H1 (cell line): ENCODE data around the gene CCDC71L. TPM values are rescaled to one million over a fixed set of nuclear protein-coding genes. Genes with fewer than 3 reads are reported as not detected.

Experiments used
- CTCF ChIA-PET: fragments of 300-600 bp; sonication (Branson Sonifier 250); formaldehyde crosslinking; loops from one replicate; lab custom pipeline; 2021; ENCODE audit not compliant: partially characterized antibody; lab: Charles Lee
- POLR2A ChIA-PET: fragments of 300-600 bp; sonication (Branson Sonifier 250); formaldehyde crosslinking; loops from one replicate; lab custom pipeline; 2021; ENCODE audit warnings: inconsistent platforms; ENCODE audit not compliant: partially characterized antibody; lab: Charles Lee
- DNase-seq, 2 experiments: peaks; one replicate each; pipeline versions ENCODE4 v3.0.0 to v3.0.0-alpha.2; 2010 to 2022; ENCODE audit warnings: low spot score in 2 of 2, low read depth in 1 of 2, mixed read lengths in 1 of 2
- FAIRE-seq: peaks from 2 replicates; lab custom pipeline; 2011; peaks lifted over from hg19 to GRCh38; lab: Jason Lieb, UNC
- H2AFZ ChIP-seq: 2 replicates; pipeline ENCODE4 v1.8.1; 2012; ENCODE audit warnings: low read length, inconsistent platforms
- H2AK5ac ChIP-seq: 2 replicates; pipeline ENCODE4 v1.6.1; 2013; ENCODE audit warnings: low read depth, low read length
- H2BK120ac ChIP-seq: replicated peaks from 2 replicates; pipeline ENCODE3; 2013; ENCODE audit warnings: low read depth, low read length, inconsistent platforms
- H2BK12ac ChIP-seq: 2 replicates; pipeline ENCODE4 v1.6.1; 2013; ENCODE audit warnings: low read depth, low read length
- H2BK15ac ChIP-seq: 2 replicates; pipeline ENCODE4 v1.6.1; 2013; ENCODE audit warnings: low read length
- H2BK20ac ChIP-seq: 2 replicates; pipeline ENCODE4 v1.6.1; 2013; ENCODE audit warnings: low read length
- H2BK5ac ChIP-seq: 2 replicates; pipeline ENCODE4 v1.6.1; 2013; ENCODE audit warnings: low read depth, low read length
- H3K14ac ChIP-seq: 2 replicates; pipeline ENCODE4 v1.6.1; 2013; ENCODE audit warnings: inconsistent platforms; ENCODE audit not compliant: insufficient read length
- H3K18ac ChIP-seq: 2 replicates; pipeline ENCODE4 v1.6.1; 2013; ENCODE audit warnings: low read length; ENCODE audit errors: extremely low read depth
- H3K23ac ChIP-seq: 2 replicates; pipeline ENCODE4 v1.6.1; 2013; ENCODE audit warnings: inconsistent platforms; ENCODE audit not compliant: insufficient read length
- H3K23me2 ChIP-seq: 2 replicates; pipeline ENCODE4 v1.6.1; 2013; ENCODE audit warnings: low read depth, low read length
- H3K27ac ChIP-seq: 2 replicates; pipeline ENCODE4 v1.6.1; 2011; ENCODE audit warnings: low read depth, low read length, inconsistent platforms
- H3K27me3 ChIP-seq, 4 experiments: replicated peaks in 1 of 4; 1 replicate in 1 of 4; 2 replicates in 3 of 4; pipeline versions ENCODE4 v1.6.1 to v1.8.1; 2011 to 2013; ENCODE audit warnings: low read length in 3 of 4, mild to moderate bottlenecking in 3 of 4, inconsistent platforms in 2 of 4, mixed read lengths in 2 of 4, moderate library complexity in 1 of 4; ENCODE audit not compliant: control insufficient read depth in 3 of 4, insufficient read depth in 3 of 4; ENCODE audit errors: extremely low read depth in 1 of 4
- H3K36me3 ChIP-seq, 4 experiments: 2 replicates each; pipeline versions ENCODE4 v1.6.1 to v1.8.1; 2011 to 2013; ENCODE audit warnings: mild to moderate bottlenecking in 4 of 4, low read length in 3 of 4, moderate library complexity in 2 of 4, control low read depth in 1 of 4, inconsistent platforms in 1 of 4; ENCODE audit not compliant: insufficient read depth in 4 of 4, control insufficient read depth in 2 of 4
- H3K4ac ChIP-seq: replicated peaks from 2 replicates; pipeline ENCODE3; 2013; ENCODE audit warnings: low read length, low read depth, mixed read lengths, inconsistent platforms; ENCODE audit not compliant: insufficient read length
- H3K4me1 ChIP-seq, 4 experiments: replicated peaks in 1 of 4; 1 replicate in 1 of 4; 2 replicates in 3 of 4; pipeline versions ENCODE4 v1.6.1 to v1.8.1; 2011 to 2013; ENCODE audit warnings: low read length in 3 of 4, inconsistent platforms in 2 of 4, mixed read lengths in 1 of 4; ENCODE audit not compliant: insufficient read depth in 4 of 4, control insufficient read depth in 3 of 4
- H3K4me2 ChIP-seq, 2 experiments: 2 replicates each; pipeline versions ENCODE4 v1.6.1 to v1.8.1; 2011 to 2013; ENCODE audit warnings: low read depth in 2 of 2, low read length in 2 of 2, control low read depth in 1 of 2, inconsistent platforms in 1 of 2, mild to moderate bottlenecking in 1 of 2; ENCODE audit not compliant: insufficient read depth in 1 of 2
- H3K4me3 ChIP-seq, 4 experiments: fragments of 200-600, 300-600 bp in 1 of 4; sonication (generic), shearing (Covaris generic), sonication (Bioruptor Twin) in 1 of 4; 2 replicates each; pipeline versions ENCODE4 v1.5.1 to v1.8.1; 2011 to 2016; ENCODE audit warnings: low read length in 4 of 4, low read depth in 3 of 4, control low read depth in 2 of 4, inconsistent platforms in 2 of 4, mild to moderate bottlenecking in 2 of 4, mixed read lengths in 1 of 4, moderate library complexity in 1 of 4; ENCODE audit not compliant: insufficient read depth in 2 of 4; ENCODE audit errors: extremely low read depth in 1 of 4
- H3K56ac ChIP-seq: replicated peaks from 2 replicates; pipeline ENCODE3; 2013; ENCODE audit warnings: low read depth, mild to moderate bottlenecking, mixed read lengths, low read length, inconsistent platforms; ENCODE audit not compliant: insufficient read length
- H3K79me1 ChIP-seq: 2 replicates; pipeline ENCODE4 v1.6.1; 2013; ENCODE audit warnings: low read depth, low read length, control low read depth
- H3K79me2 ChIP-seq, 2 experiments: 2 replicates each; pipeline versions ENCODE4 v1.6.1 to v1.8.1; 2012 to 2013; ENCODE audit warnings: low read length in 2 of 2, mild to moderate bottlenecking in 2 of 2, inconsistent platforms in 1 of 2; ENCODE audit not compliant: insufficient read depth in 2 of 2, control insufficient read depth in 1 of 2
- H3K9ac ChIP-seq, 4 experiments: replicated peaks in 1 of 4; 1 replicate in 1 of 4; 2 replicates in 3 of 4; pipeline versions ENCODE4 v1.6.1 to v1.8.1; 2011 to 2013; ENCODE audit warnings: low read depth in 3 of 4, low read length in 3 of 4, control low read depth in 2 of 4, mild to moderate bottlenecking in 2 of 4, moderate library complexity in 2 of 4, inconsistent platforms in 1 of 4; ENCODE audit errors: extremely low read depth in 1 of 4
- H3K9me3 ChIP-seq, 2 experiments: 2 replicates each; pipeline versions ENCODE4 v1.6.1 to v1.8.1; 2012 to 2013; ENCODE audit warnings: mild to moderate bottlenecking in 2 of 2, moderate library complexity in 2 of 2, control low read depth in 1 of 2, inconsistent platforms in 1 of 2, low read depth in 1 of 2, low read length in 1 of 2, mixed read lengths in 1 of 2; ENCODE audit not compliant: insufficient read depth in 2 of 2
- H4K20me1 ChIP-seq, 2 experiments: replicated peaks in 1 of 2; 2 replicates each; pipeline versions ENCODE3 to v1.8.1; 2011 to 2013; ENCODE audit warnings: inconsistent platforms in 2 of 2, low read length in 2 of 2, mild to moderate bottlenecking in 1 of 2; ENCODE audit not compliant: insufficient read depth in 2 of 2, control insufficient read depth in 1 of 2
- H4K5ac ChIP-seq: 2 replicates; pipeline ENCODE4 v1.6.1; 2013; ENCODE audit warnings: low read length, low read depth, mixed read lengths, inconsistent platforms; ENCODE audit not compliant: insufficient read length
- H4K8ac ChIP-seq: 2 replicates; pipeline ENCODE4 v1.8.0; 2013; ENCODE audit warnings: mild to moderate bottlenecking, moderate library complexity, low read length, inconsistent platforms; ENCODE audit not compliant: insufficient read depth; ENCODE audit errors: extremely low read depth
- H4K91ac ChIP-seq: replicated peaks from 2 replicates; pipeline ENCODE3; 2013; ENCODE audit warnings: low read length, mixed read lengths, inconsistent platforms; ENCODE audit not compliant: insufficient read length
- ATF2 ChIP-seq: IDR thresholded peaks from 2 replicates; pipeline ENCODE4 v1.6.1; 2012; ENCODE audit warnings: low read length, inconsistent platforms
- CREB1 ChIP-seq: IDR thresholded peaks from 2 replicates; pipeline ENCODE4 v1.6.1; 2012; ENCODE audit warnings: inconsistent platforms
- GABPA ChIP-seq: IDR thresholded peaks from 2 replicates; pipeline ENCODE4 v1.6.1; 2011; ENCODE audit warnings: mild to moderate bottlenecking, low read length, moderate library complexity, borderline replicate concordance; ENCODE audit not compliant: insufficient read depth
- HDAC6 ChIP-seq: IDR thresholded peaks from one replicate; pipeline ENCODE4 v1.7.1; 2012; ENCODE audit warnings: low read depth, mild to moderate bottlenecking, inconsistent platforms, low read length, moderate library complexity
- JUND ChIP-seq: IDR thresholded peaks from 2 replicates; pipeline ENCODE4 v1.6.1; 2011; ENCODE audit warnings: mild to moderate bottlenecking, improper control_type of control experiment, low read length
- KDM4A ChIP-seq: IDR thresholded peaks from one replicate; pipeline ENCODE4 v1.7.1; 2012; ENCODE audit warnings: low read depth, mild to moderate bottlenecking, moderate library complexity, low read length, inconsistent platforms; ENCODE audit not compliant: severe bottlenecking
- MAX ChIP-seq: IDR thresholded peaks from 2 replicates; pipeline ENCODE4 v1.6.1; 2012; ENCODE audit warnings: inconsistent platforms
- RNF2 ChIP-seq: fragments of 200-900, 300-1000 bp; sonication (generic); IDR thresholded peaks from 2 replicates; pipeline ENCODE4 v1.7.1; 2016; ENCODE audit warnings: borderline replicate concordance, low read depth, mild to moderate bottlenecking, antibody characterized with exemption, low read length; ENCODE audit not compliant: poor library complexity, severe bottlenecking; ENCODE audit errors: missing control alignments
- TEAD4 ChIP-seq: IDR thresholded peaks from 2 replicates; pipeline ENCODE4 v1.6.1; 2012; ENCODE audit warnings: low read depth, low read length, inconsistent platforms, mixed read lengths
- YY1 ChIP-seq: IDR thresholded peaks from 2 replicates; pipeline ENCODE4 v1.6.1; 2011; ENCODE audit warnings: low read depth, mild to moderate bottlenecking, low read length
- WGBS, 2 experiments: shearing (Covaris generic) in 1 of 2; methylation state at CpG; one replicate each; pipeline versions ENCODE4 v1.1.6 to v1.1.7; 2013 to 2015; ENCODE audit warnings: low lambda C conversion rate in 2 of 2, mixed read lengths in 2 of 2, inconsistent platforms in 1 of 2, low coverage in 1 of 2, missing lambda C conversion rate in 1 of 2; ENCODE audit not compliant: insufficient replicate concordance in 2 of 2, insufficient coverage in 1 of 2, insufficient read length in 1 of 2; ENCODE audit errors: extremely low coverage in 1 of 2, missing lambda C conversion rate in 1 of 2; 5-methylcytosine and 5-hydroxymethylcytosine counted together
- polyA plus RNA-seq, 7 experiments: library from polyadenylated mRNA; depleted of rRNA in 3 of 7; stranded (reverse) in 5 of 7; unstranded in 2 of 7; fragments of >200 nt in 5 of 7; fragments of 200-250 nt in 2 of 7; gene quantifications; 1 replicate in 5 of 7; 2 replicates in 1 of 7; 4 replicates in 1 of 7; pipeline versions ENCODE4 v1.2.1 to v1.2.3, GENCODE V29; 2011 to 2013; ENCODE audit warnings: missing spikeins in 2 of 7, mixed read lengths in 2 of 7
- total RNA-seq: library from RNA; stranded (reverse); fragmentation: NEBNext Ultra II Directional; extraction: Animal tissue kit (Norgen Biotek cat#: 25700); gene quantifications from 2 replicates; pipeline ENCODE4 v1.2.1, GENCODE V29; 2021

Gene CCDC71L
- total and polyA plus RNA-seq, 2 of the 8 experiments (the other 6 are each of a cell fraction or from before 2014, with no cell fraction given) = 12.5 to 16.7 TPM

DNA sequence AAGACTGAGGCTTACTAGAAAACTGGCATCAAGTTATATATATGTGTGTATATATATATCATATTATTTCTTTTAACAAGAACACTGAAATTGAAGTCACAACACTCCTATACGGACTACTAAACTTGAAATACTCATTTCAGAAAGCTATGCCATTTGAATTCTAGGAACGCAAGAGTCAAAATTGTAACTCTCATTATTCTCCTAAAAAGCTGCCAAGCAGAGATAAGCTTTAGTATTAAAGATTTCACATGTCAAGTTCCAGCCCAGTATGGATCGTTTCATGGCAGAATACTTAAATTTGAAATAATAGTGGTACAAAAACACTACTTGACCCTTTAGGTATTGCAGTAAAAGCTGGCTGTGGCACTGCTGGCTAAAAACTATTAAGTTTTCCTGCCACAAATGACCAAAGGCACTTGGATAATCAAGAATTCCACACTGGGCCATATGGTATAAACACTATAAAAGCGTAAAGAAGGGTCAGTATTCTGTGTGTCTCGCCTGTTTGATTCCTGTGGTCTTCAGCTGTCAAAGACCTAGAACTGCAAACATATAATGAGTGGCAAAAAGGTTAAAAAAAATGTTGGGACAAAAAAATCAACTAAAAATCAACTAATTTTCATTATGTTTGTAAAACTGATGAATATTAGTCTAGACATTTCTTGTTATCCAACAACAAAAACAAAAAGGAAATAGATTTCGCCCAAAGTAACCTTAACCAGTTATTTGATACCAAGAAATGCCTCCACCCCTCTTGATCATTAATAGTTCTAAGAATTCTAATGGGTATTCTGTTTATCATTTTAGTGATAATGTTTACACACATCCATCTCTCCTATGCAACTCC, 2.4 kb downstream of the CCDC71L start:
- Histone ChIP-seq H2AK5ac (no peak overlapping the region), H3K27me3 (no peaks in the 10 kb centered on the region), H4K8ac (no peak overlapping the region), H3K9ac (no peak overlapping the region), H3K4ac (no peak overlapping the region), H4K20me1 (no peaks in the 10 kb centered on the region), H3K9me3 (no peaks in the 10 kb centered on the region), H2BK15ac (no peak overlapping the region), H3K4me2 (peak overlapping the region; percentile 79 to 81; a peak in 2 of 4 replicates), H3K79me1 (no peaks in the 10 kb centered on the region), H2BK120ac (no peak overlapping the region), H2BK5ac (no peak overlapping the region), H3K23ac (no peak overlapping the region), H2BK20ac (no peak overlapping the region), H2BK12ac (no peak overlapping the region), H3K4me1 (no peaks in the 10 kb centered on the region), H3K36me3 (no peaks in the 10 kb centered on the region), H3K56ac (no peak overlapping the region), H2AFZ (no peak overlapping the region), H4K5ac (no peak overlapping the region), H3K4me3 (peak overlapping the region in 1 of 4 experiments; percentile 71; a peak in 2 of 8 replicates), H4K91ac (no peak overlapping the region), H3K18ac (no peak overlapping the region), H3K79me2 (no peaks in the 10 kb centered on the region), H3K23me2 (peaks cover 6% of the 10 kb centered on the region; the same call in 1 of the 2 replicates), H3K27ac (no peak overlapping the region), H3K14ac (no peak overlapping the region)
- ChIA-PET CTCF (interaction anchor here (0.7 to 4.1 kb wide), 7 partner anchors 31 to 173 kb away, joined by 3 to 27 read pairs (median 3); no protein-coding TSS in a partner anchor), POLR2A (interaction anchor here (1.9 kb wide), 1 partner anchor 78 kb away, joined by 7 read pairs; no protein-coding TSS in a partner anchor)
- no peak for DNase-seq
- FAIRE-seq = no peak
- WGBS, 2 experiments = 94% methylated on average over 6 of the region's 6 CpGs; no CpG with 5 or more reads in 1 of the 2 experiments
- TF ChIP-seq GABPA = no peak
- TF ChIP-seq HDAC6 = no peak
- TF ChIP-seq ATF2 = no peak
- TF ChIP-seq KDM4A = no peak
- no peak for TF ChIP-seq TEAD4
- TF ChIP-seq YY1 = no peak
- no peak for TF ChIP-seq CREB1
- TF ChIP-seq JUND = no peak
- TF ChIP-seq RNF2 = no peak
- TF ChIP-seq MAX = no peak
